Measurements from ENCODE around the gene DNAJA1.
"Not testable (repeated sequence)": the region's sequence is repeated elsewhere in the genome, so short reads cannot be mapped to it uniquely, and the experiment has no call there.

The DNAJA1 gene

GRCh38 chr9:33024966-33025571, at the start of gene DNAJA1:
Gene DNAJA1, plus strand, starts transcription at chr9:33025273. Its CDS starts 1,212 bp downstream, at chr9:33026485.
- in situ Hi-C loops (cut with MboI; ENCODE audit: low pct_unique_long_range_greater_than_20kb, low sequenced_read_pairs), result no loop called here
- DNase-seq, result peak; percentile 96

DNA sequence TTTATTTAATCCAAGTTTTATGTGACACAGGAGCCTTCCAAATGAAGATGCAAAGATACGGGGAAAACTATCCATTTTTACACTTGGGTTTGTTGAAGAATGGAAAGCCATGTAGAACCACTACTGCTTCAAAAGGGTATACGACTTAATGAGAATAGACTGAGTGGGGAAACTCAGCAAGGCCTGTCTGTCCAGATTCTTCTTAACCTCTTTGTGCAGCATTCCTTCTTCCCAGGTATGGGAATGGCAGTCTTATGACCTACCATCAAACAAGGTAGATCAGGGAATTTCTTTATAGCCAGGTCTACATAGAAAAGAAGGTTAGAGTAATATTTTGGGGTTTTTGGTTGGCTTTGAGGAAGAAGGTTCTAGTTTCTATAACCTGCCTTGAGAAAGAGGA, 47.0 kb upstream of the DNAJA1 start:
- DNase-seq, result no peak
- in situ Hi-C loops (cut with MboI; ENCODE audit: low pct_unique_long_range_greater_than_20kb, low sequenced_read_pairs), result loop anchor here (25.0 kb wide), 1 partner anchor 591 kb away; the partner anchor contains the start of gene ACO1

DNA sequence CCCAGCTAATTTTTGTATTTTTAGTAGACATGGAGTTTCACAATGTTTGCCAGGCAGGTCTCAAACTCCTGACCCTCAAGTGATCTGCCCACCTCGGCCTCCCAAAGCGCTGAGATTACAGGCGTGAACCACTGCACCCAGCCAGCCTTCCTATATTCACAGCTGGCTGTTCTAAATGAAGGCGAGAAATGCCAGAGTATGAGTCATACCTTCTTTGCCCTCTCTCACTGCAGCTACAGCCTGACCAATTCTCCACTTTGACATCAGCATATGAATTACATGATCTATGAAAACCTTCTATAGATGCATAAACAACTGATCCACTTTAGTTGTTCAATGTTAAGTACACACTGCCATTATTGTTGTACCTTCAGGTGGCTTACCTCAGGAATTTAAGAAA, 38.1 kb upstream of the DNAJA1 start:
- in situ Hi-C loops (cut with MboI; ENCODE audit: low pct_unique_long_range_greater_than_20kb, low sequenced_read_pairs), result loop anchor here (25.0 kb wide), 1 partner anchor 600 kb away; the partner anchor contains the start of gene ACO1
- DNase-seq, result no peak

GRCh38 chr9:32989660-32990059, 35.4 kb upstream of the DNAJA1 start:
- in situ Hi-C loops (cut with MboI; ENCODE audit: low pct_unique_long_range_greater_than_20kb, low sequenced_read_pairs), result loop anchor here (25.0 kb wide), 1 partner anchor 602 kb away; the partner anchor contains the start of gene ACO1

GRCh38 chr9:32991897-32992594, 33.0 kb upstream of the DNAJA1 start:
- in situ Hi-C loops (cut with MboI; ENCODE audit: low pct_unique_long_range_greater_than_20kb, low sequenced_read_pairs), result loop anchor here (25.0 kb wide), 1 partner anchor 605 kb away; the partner anchor contains the start of gene ACO1
- no peak for DNase-seq

More at GRCh38 chr9:32989660-32990059, 35.4 kb upstream of the DNAJA1 start:
- no peak for DNase-seq

GRCh38 chr9:32992595-32993238, 32.4 kb upstream of the DNAJA1 start:
- no peak for DNase-seq
- in situ Hi-C loops (cut with MboI; ENCODE audit: low pct_unique_long_range_greater_than_20kb, low sequenced_read_pairs), result loop anchor here (25.0 kb wide), 1 partner anchor 605 kb away; the partner anchor contains the start of gene ACO1

- peak; percentile 43 for DNase-seq
- in situ Hi-C loops (cut with MboI; ENCODE audit: low pct_unique_long_range_greater_than_20kb, low sequenced_read_pairs), result not testable (repeated sequence)
Measured at GRCh38 chr9:33000682-33001055, 24.4 kb upstream of the DNAJA1 start.

DNA sequence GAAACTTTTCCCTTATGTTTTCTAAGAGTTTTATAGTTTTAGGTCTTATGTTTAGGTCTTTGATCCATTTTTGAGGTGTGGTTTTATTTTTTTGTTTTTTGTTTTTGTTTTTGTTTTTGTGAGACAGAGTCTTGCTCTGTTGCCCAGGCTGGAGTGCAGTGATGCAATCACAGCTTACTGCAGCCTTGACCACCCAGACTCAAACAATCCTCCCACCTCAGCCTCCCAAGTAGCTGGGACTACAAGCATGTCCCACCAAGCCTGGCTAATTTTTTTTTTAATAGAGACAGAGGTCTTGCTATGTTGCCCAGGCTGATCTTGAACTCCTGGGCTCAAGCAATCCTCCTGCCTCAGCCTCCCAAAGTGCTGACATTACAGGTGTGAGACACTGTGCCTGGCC, 19.7 kb upstream of the DNAJA1 start:
- DNase-seq; in situ Hi-C loops (cut with MboI; ENCODE audit: low pct_unique_long_range_greater_than_20kb, low sequenced_read_pairs): not testable (repeated sequence)

DNA sequence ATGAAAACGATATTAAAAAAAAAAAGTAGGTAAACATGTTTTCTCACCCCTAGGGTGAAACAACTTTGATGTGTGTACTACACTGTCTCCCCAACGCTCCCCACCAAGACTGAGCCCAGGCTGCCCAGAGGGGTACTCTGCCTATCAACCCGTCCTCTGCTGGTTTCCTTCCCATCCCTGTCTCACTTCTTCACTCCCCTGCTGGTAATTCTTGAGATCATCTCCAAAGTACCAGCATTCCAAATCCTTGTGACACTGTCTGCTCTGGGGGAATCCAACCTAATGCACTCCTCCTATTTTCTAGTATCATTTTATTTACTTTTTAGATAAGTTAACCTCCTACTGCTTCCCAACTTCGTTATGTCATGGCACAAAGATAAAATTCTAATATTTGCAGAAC, 17.3 kb upstream of the DNAJA1 start:
- DNase-seq, result no peak
- in situ Hi-C loops (cut with MboI; ENCODE audit: low pct_unique_long_range_greater_than_20kb, low sequenced_read_pairs), result no loop called here

GRCh38 chr9:33011831-33012230, 13.2 kb upstream of the DNAJA1 start:
- DNase-seq, result no peak
- in situ Hi-C loops (cut with MboI; ENCODE audit: low pct_unique_long_range_greater_than_20kb, low sequenced_read_pairs), result no loop called here

GRCh38 chr9:33012328-33013069, 12.6 kb upstream of the DNAJA1 start:
- in situ Hi-C loops (cut with MboI; ENCODE audit: low pct_unique_long_range_greater_than_20kb, low sequenced_read_pairs), result no loop called here
- DNase-seq, result no peak

DNA sequence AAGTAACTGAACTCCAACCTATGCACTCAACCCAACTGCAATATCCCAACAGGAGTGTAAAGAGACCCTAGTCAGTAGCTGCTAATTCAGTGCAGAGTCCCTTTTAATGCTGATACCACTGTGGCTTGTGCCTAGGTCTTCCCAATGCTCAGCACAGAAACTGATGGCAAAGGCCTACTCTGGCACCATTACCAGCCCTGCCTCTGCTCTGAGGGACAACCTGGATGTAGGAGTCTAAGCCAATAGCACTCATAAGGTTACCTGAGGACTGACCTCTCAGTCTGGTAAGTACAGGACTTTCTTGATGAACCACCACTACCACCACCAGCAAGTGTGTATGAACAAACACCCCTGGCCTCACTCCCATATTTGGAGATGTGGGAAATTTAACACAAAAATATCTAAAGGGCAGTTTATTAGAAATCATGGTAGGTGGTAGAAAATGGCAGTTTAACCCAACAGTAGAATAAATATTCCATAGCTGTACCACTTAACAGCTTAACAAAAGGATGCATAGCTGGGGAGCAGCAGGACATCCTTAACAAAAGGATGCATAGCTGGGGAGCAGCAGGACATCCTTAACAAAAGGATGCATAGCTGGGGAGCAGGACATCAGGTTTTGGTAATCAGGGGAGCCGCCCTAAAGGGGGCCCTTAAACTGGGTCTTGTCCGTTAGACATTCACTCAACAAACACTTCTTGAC, 11.0 kb upstream of the DNAJA1 start:
- in situ Hi-C loops (cut with MboI; ENCODE audit: low pct_unique_long_range_greater_than_20kb, low sequenced_read_pairs), result no loop called here
- no peak for DNase-seq

DNA sequence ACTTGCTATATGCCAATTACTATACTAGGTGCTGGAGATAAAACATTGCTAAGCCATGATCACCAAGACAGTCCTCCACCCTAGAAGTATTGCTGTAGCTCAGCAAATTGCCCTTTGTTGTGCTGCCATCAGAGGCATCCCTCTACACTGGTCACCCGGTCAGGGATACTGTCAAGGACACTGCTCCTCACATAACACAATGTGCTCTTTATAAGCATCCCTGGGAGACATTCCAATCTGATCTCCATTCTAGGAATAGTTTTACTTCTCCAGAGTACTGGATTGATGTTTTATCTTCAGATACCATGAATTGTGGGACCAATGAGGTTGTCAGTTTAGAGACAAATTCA, 10.4 kb upstream of the DNAJA1 start:
- in situ Hi-C loops (cut with MboI; ENCODE audit: low pct_unique_long_range_greater_than_20kb, low sequenced_read_pairs), result no loop called here
- DNase-seq, result no peak

GRCh38 chr9:33017283-33018041, 7.6 kb upstream of the DNAJA1 start:
- no peak for DNase-seq
- in situ Hi-C loops (cut with MboI; ENCODE audit: low pct_unique_long_range_greater_than_20kb, low sequenced_read_pairs), result no loop called here

DNA sequence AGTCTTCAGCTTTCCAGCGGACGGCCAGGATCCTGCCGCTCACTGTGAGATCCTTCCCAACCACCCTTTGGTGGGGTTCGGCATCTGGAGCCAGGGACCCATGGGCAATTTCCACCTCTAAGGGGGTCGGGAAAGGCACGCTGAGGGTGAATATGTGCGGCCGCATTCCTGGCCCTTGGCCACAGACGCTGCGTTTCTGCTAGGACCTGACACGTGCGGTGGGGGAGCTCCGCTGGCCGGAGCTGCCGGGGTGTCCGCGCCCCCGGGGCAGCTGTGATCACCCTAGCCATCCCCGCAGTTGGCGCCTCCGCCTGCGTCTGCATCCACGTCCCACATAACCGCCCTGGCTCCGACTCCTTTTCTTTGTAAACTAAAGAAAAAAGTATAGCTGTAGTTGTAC, 5.3 kb upstream of the DNAJA1 start:
- in situ Hi-C loops (cut with MboI; ENCODE audit: low pct_unique_long_range_greater_than_20kb, low sequenced_read_pairs), result no loop called here
- no peak for DNase-seq

DNA sequence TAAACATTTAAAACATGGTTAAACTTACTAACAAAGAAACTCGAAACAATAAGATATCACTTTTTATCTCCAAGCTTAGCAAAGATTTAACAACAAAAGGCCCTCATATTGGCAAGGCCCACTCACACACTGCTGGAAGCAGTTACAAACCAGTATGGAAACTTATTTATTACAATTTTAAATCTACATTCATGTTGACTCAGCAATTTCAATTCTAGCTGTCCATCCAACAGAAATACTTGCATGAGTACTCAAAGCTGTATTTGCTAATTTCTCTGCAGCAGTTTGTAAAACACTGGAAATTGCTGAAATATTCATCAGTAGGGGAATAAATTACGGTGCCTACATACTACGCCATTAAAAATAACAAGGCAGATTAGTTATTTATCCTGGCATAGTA, 2.8 kb upstream of the DNAJA1 start:
- DNase-seq, result no peak
- in situ Hi-C loops (cut with MboI; ENCODE audit: low pct_unique_long_range_greater_than_20kb, low sequenced_read_pairs), result no loop called here

DNA sequence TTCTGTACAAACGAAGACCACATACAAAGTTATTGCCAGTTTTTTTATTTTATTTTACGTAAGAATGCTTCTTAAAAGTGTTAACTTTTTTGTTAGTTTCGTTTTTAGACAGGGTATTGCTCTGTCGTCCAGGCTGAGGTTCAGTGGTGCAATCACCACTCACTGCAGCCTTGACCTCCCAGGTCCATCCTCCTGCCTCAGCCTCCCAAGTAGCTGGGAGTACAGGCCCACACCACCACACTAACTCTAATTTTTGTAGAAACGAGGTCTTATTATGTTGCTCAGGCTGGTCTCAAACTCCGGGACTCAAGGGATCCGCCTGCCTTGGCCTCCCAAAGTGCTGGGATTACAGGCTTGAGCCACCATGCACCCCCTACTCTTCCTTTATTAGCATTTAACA, 2.3 kb upstream of the DNAJA1 start:
- DNase-seq, result no peak
- in situ Hi-C loops (cut with MboI; ENCODE audit: low pct_unique_long_range_greater_than_20kb, low sequenced_read_pairs), result no loop called here

- in situ Hi-C loops (cut with MboI; ENCODE audit: low pct_unique_long_range_greater_than_20kb, low sequenced_read_pairs), result no loop called here
- DNase-seq, result no peak
Measured at GRCh38 chr9:33023661-33024060, 1.4 kb upstream of the DNAJA1 start.

Measured in KBM-7 (cell line).